DMS53 (cell line): ENCODE measurements around the gene C1QTNF9B.
A peak's percentile ranks its signal among the peaks of the same experiment; 100 is the strongest.
"Not testable (repeated sequence)": the region's sequence is repeated elsewhere in the genome, so short reads cannot be mapped to it uniquely, and the experiment has no call there.

Experiments used
- DNase-seq: peaks from one replicate; lab custom pipeline; 2025; lab: John Stamatoyannopoulos, UW

The C1QTNF9B gene

DNA sequence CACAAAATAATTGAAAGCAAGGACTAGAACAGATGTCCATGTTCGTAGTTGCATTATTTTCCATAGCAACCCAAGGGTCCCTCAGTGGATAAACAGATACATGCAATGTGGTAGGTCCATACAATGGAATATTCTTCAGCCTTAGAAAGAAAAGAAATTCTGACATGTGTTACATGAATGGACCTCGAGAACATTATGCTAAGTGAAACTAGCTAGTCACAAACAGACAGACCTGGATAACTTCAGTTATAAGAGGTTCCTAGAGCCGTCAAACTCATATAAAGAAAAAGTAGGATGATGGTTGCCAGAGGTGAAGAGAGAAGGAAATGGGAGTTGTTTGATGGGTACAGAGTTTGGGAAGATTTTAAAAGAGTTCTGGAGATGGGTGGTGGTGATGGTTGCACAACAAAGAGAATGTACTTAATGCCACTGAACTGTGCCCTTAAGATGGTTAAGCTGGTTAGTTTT is at the start of gene C1QTNF9B:
C1QTNF9B (minus strand) TSS at position 51 of the 468 bp plus-strand sequence.
- DNase-seq = not testable (repeated sequence)

DNA sequence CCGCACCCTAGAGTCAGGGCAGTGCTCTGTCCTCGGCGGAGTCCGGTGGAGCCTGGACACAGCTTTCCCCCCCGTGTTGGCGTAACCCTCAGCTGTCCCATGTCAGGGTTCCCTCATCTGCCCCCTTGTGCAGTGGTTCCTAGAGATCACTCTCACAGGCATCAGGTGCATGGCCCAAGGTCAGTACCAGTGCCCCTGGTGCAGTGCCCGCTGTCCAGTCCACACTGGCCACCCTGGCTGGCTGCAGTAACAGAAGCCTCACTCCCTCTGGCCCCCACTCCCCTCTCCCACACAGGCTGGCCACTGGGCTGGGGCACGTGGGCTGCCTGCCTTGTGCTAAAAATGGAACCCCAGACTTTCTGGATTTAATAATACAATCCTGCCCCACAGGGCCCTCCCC is 49.6 kb upstream of the C1QTNF9B start:
- DNase-seq = no peak

DNA sequence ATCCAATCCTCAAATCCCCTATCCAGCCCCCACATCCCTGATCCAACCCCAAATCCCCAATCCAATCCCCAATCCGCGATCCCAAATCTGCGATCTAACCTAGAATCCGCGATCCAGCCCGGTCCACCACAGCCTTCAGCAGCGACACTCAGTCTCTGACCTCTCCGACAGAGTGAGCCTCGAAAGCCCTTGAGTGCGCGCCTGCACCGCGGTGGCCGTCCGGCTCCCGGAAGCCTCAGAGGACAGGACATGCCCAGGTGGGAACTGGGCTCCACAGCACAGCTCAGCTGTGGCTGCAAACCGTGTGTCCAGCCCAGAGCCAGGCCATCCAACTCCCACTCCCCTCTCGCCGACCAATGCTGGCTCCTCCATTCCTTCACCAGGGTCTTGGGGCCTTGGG is 48.8 kb upstream of the C1QTNF9B start:
- DNase-seq = no peak

DNA sequence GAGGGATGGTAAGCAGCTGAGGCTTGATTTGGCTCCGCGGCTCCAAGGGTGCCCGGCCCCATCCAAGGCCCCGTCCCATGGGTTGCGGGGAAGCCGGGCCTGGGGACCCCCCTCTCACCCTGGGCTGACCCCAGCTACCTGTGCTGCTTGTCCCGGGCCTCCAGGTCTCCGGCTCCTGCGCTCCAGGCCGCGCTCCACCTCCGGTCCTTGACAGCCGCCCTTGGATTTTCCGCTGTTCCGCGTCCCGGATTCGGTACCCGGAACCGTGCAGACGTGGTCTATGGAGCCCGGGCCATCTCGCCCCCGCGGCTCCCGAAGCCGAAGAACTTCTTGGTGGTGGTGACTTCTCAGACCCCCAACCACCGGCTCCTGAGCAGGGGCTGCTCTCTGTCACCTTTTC is 48.3 kb upstream of the C1QTNF9B start:
- DNase-seq = no peak

DNA sequence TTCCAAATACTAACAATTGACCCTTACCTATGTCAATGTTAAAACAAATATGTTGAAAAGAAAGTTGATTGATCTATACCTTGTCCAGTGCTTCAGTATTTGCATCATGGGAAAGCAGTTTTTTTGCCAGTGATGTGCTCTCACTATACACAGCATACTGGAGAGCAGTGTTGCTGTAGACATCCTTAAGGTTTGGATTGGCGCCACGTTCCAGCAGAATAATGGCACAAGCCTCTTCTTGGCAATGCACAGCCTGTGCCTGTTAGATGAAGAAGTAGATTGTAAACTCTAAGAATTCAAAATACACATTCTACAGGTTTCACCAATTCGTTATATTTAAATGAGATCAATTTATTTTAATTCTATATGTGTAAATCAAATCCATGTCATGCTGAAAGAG is 43.9 kb upstream of the C1QTNF9B start:
- DNase-seq = no peak

DNA sequence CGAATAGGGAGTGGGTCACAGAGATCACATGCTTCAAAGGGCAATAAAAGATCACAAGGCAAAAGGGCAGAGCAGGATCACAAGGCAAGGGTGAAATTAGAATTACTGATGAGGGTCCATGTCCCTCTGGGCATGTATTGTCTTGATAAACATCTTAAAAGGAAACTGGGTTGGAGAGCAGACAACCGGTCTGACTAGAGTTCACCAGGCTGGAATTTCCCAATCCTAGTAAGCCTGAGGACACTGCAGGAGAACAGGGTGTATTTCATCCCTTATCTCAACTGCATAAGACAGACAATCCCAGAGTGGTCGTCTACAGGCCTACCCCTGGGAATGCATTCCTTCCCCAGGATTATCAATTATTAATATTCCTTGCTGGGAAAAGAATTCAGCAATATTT is 42.4 kb upstream of the C1QTNF9B start:
- not testable (repeated sequence) for DNase-seq

DNA sequence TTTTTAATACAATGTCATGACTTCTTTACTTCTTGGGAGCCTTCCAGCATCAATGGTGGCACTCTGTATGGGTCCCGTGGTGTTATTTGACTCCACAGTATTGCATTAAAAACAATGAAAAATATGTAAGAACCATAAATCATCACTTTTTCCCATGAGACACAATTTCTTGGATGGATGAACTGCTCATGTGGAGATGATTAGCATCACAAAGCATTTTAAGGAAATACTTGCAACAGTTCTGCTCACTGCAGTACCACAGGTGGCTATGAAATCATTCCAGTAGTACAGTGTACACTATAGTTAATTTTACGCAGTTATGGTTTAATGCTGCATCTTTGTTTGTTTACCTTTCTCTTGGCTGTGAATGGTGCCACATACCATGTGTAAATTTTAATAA is 37.2 kb upstream of the C1QTNF9B start:
- no peak for DNase-seq

DNA sequence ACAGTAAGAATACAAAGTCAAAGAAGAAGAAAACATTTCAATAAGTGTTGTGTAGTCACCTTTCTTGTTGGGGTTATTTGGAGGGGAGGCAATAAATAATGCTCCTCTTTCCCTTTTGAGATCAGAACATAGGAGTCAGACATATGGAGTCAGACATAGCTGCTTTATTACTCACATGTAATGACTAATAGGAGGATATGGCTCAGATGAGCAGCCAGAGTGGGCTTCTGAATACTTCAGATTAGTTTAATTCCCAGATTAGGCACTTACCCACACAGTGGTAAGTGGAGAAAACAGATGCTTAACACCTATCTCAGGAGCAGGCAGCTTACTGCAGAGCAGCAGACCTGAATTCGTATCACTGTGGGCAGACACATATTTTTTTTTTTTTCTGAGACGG is 31.7 kb upstream of the C1QTNF9B start:
- DNase-seq = no peak

DNA sequence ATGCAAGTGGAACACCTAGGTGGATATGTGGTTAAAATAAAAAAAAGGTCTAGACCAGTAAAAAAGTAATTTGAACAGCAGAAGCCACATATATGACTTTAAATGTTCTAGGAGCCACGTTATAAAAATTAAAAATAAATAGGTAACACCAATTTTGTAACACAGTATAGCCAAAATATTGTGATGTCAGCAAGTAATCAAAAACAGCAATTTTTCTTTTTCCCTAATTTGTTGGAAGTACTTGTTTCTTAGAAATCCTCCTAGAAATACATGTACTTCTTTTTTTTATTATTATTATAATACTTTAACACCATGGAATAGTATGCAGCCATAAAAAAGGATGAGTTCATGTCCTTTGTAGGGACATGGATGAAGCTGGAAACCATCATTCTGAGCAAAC is 25.7 kb upstream of the C1QTNF9B start:
- no peak for DNase-seq

DNA sequence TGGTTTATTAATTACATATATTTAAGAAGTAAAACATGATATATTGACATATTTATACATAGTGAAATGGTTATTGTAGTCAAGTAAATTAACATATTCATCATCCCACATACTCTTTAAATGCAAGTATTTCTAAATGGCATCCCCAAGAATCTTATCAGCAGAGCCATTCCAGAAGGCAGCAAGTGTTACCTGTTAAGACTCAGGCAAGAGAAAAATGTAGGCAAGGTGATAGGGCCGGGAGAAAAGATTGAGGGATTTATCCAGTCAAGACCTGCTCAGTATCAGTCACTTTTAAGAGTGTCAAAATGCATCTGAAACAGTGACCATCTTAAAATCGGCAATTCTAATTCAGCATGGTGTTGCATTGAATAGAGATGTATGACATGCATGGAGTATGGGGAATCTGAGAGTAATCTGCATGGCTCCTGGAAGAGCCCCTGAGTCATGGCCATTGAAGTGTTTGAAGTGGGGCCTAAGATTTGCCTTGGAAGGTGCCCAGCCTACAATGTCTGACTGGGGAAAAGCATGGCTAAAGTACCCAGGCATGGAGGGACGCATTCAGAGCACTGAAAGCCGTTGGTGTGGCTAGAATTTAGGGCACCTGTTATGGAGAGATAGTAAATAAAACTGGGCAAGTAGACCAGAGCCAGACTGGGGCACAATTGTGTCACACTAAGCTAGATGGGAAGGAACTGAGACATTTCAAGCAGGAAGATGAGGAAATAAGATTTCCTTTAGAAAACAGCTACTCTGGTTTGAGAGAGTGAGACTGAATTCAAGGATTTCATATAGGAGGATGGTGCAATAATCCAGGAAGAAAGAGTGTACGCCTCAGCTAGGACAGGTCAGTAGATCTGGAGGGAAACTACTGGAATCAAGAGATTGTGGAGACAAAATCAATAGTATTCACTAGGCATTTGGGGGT is 25.0 kb upstream of the C1QTNF9B start:
- peak; percentile 64 for DNase-seq

DNA sequence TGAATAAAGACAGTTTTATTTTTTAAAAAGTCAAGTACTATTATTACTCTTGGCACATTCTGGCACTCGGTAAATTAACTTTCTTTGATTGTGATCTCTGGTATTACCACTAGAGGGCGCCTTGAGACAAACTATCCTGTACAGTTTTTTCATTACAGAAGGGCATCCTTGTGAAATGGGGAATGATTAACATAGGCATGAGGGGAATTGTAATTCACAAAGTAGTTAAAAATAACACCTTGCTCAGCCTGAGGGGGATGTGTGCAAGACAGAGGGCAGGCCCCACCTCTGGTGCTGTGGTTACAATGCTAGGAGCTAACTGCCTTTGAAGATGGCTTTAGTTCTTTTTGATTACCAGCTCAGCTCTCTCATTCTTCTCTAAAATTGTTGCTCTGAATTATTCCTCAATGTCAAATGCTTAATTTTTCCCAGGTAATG is 24.2 kb upstream of the C1QTNF9B start:
- DNase-seq = peak; percentile 77

DNA sequence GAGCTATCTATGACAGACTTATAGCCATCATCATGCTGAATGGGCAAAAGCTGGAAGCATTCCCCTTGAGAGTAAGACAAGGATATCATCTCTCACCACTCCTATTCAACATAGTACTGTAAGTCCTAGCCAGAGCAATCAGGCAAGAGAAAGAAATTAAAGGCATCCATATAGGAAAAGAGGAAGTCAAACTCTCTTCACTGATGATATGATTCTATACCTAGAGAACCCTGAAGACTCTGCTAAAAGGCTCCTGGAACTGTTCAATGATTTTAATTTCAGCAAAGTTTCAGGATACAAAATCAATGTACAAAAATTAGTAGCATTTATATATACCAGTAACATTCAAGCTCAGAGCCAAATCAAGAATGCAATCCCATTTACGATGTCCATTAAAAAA is 21.7 kb upstream of the C1QTNF9B start:
- no peak for DNase-seq

DNA sequence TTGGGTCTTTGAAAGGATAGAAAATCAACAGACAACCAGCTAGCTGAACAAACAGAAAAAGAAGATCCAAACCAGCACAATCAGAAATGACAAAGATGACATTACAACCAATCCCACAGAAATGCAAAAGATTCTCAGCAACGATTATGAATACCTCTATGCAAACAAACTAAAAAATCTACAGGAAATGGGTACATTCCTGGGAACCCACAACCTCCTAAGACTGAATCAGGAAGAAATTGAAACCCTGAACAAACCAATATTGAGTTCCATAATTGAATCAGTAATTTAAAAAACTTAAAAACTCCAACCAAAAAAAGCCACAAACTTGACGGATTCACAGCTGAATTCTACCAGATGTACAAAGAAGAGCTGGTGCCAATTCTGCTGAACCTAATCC is 20.9 kb upstream of the C1QTNF9B start:
- no peak for DNase-seq

DNA sequence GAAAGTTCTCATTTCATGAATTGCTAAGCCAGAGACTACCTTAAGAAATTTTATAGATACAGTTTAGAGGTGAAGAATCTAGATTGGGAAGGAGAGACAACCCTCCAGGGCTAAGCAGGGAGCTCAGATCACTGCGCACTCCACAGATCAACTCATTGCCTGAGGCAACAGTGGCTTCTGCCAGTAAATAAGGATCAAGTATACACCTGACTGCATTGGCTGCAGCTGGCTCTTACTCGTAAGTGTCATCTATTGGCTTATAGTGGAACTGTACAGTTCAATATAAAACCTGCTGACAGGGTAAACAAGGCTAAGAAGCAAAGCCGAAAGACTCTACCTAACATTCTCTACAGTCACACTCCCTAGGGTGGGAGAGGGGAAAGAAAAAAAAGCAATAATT is 18.0 kb upstream of the C1QTNF9B start:
- DNase-seq = peak; percentile 77

DNA sequence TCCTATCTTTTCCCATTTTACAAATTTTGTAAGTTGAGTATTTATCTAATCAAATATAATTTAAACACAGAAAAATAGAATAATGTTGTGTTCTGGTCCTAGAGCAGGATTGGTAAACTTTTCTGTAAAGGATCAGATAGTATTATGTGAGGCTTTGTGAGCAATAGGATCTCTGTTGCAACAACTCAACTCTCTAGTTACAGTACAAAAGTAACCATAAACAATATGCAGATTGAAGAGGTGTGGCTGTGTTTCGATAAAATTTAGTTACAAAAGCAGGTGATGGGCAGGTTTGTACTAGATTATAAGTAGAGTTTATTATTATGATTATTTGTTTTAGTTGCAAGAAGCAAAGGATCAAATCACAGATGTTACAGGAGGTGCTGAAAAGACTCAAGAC is 15.2 kb upstream of the C1QTNF9B start:
- DNase-seq = no peak

DNA sequence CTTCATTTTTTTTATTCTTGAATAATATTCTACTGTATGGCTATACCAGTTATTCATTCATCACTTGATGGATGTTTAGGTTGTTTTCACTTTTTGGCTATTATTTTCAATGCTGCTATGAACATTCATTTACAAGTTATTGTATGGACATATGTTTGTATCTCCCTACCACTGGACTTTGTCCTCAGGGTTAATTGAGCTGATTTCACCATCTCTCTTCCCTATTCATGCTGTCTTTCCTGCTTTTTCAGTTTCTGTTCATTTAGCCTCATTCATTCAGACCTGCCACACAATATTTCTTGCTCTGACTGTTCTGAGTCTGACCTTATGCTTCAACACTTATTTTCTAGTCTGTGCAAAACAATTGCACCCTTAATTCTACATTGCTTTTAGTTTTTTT is 12.3 kb upstream of the C1QTNF9B start:
- DNase-seq = peak; percentile 38

DNA sequence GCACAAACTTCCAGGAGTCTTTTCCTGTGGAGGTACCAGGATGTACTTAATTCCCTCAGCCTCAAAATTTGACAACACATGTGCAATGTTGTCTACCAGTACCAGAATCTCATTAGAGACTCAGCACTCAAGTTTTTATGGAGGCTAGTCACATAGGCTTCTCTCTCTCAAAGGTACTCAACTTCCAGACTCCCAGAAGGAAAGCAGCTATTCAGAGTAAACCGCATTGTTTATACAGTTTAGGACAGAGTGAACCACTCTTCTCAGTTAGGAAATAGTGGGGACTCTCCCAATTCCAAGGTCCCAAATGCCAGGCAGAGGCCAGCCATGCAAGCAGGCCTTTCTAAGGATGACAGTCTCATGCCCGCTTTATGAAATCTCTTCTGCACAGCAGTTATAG is 8.5 kb upstream of the C1QTNF9B start:
- DNase-seq = no peak

DNA sequence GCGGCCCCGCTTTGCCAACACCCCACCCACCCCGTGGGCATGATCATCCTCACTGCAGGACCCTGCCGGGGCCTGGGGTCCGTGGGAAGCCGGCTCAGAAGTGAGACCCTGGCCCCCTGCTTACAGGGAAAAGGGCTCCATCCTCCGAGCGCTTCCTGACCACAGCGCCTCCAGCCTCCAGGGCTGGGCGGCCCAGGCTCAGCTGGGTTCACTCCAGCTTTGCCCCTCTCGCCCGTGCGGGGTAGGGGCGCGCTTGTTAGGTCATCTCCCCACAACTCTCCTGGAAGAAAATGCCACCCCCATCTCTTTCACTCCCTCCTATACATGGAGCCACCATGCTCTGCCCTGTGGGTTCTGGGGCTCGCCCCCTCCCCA is 6.6 kb upstream of the C1QTNF9B start:
- DNase-seq = no peak

DNA sequence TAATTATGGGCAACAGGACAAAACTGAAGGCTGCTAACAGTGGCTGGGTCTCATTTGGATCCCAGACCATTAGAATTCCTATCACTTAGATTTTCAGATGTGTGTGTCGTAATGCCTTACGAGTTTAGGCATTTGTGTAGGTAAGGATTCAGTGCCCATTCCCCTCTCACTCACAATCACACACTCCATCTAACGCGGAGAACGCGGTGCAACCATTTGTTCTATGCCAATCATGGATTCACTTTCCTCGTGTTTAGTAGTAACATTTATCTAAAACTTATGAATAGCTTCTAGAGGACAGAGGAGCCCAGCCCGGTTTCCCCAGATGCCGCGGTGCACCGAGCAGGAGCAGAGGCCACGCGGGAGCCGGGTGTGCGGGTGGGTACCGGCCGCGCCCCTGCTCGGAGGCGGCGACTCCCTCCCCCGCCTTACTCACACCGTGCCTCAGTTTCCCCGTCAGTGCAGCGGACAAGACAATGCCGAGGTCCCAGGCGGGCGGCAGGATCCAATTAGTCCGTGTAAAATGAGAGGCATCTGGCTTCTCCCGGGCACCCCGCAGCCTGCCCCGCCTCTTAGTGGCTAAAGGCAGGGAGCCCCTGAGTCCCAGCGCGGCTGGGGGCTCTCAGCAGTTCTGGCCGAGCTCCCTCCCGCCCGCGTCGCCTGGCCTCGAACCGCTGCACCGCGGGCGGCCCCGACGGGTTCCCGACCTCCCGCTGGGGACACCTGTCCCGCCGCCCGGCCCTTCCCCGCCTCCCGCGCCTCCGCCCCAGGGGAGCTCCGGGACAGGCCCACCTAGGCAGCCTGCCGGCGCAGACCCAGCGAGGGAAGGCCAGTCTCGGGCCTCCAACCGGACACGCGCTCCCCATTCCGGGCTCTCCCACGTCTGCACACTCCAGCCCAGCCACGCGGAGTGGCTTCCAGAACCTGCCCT is 5.9 kb upstream of the C1QTNF9B start:
- peak; percentile 28 for DNase-seq

DNA sequence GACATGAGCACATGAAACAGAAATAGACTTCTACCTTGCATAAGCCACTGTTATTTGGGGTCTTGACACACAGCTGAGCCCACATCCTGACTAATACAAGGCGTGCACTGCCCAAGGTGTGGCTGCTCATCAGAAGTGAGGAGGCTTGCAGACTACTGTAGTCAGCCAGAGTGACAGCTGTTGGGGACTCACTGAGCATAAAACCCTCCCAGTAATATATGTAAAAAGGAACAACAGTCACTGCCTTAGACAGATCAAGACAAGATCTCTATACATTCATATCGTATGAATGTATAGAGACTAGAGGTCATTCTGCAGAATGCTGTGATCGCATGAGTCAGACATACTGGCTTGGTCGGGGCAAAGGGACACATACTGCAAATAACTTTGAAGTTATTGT is 4.1 kb upstream of the C1QTNF9B start:
- DNase-seq = no peak

DNA sequence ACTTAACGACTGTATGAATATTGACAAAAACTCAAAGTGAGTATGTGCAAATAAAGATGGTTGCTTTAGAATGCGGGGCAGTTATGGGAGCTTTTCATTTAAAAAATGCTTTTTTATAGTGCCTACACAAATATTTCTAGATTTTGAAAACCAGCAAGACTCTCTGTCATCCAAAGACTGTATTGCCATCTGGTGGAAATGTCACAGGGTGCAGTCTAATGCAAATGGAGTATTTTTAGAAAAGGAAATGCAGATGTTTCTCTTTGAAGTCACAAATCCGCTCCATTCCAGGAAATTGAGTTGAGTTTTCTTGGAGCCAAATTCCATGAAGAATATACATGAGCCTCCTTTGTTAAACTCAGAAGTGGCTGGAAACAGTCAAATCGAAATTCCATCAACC is 2.3 kb upstream of the C1QTNF9B start:
- DNase-seq = peak; percentile 67

DNA sequence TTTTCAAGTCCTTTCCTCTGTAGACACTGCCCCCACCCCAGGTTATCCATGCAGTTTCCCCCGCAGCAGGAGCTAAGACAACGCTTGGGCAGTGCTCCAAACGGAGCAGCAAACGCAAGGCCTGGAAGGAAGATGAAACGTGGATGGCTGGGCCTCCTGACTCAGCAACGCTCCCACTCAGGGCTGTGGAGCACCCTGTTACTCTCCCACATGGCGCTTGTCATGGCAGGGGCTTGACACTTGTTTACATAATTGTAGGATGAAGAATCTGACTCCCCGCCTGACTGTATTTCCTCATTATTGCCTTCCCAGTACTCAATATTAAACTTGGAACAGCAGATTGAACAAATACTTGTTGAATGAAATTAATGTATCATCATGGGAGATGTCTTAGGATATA is 799 bp upstream of the C1QTNF9B start:
- DNase-seq = no peak

DNA sequence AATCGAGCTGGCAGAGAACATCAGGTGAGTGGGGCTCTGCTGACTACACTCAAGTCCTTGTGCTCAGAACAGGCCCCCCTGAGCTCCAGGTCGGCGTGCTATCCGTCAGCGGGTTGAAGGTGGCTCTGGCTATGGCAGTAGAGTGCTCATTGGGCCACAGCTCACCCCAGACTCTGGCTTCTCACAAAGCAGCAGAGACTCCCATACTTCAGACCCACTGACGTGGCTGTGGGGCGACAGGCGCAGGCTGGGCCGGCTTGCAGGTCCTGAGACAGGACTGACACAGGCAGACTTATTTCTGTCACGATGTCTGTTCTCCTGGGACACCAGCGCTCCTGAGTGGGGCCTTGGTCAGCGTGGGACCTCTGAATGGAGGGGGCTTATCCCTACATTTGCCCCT is 2.6 kb downstream of the C1QTNF9B start:
- not testable (repeated sequence) for DNase-seq
